ENCODE data around the gene KCNH6. TPM values are rescaled to one million over a fixed set of nuclear protein-coding genes. Genes with fewer than 3 reads are reported as not detected.

Gene KCNH6
- polyA plus RNA-seq, 1 of the 3 experiments (the other 2 are of a cell fraction) = 0.15 TPM

DNA sequence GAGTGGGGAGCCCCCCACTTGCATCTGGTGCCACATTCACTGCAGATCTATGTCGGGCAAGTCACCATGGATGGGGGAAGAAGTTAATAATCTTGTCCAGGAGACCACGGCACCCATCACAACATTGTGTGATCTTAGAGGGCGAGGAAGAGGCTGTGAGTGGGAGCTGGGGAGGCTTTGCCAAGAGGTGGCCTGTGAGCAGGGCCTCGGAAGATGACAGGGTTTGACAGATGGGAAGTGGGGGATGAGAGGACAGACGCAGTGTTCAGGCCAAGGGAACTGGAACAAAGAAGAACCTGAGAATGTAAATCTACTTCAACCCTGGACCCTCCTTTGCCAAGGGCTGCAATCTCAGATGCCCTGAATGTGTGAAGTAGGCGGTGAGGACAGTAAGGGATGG is 33.9 kb upstream of the KCNH6 start (continued):
- TF ChIP-seq, protein P1, sequence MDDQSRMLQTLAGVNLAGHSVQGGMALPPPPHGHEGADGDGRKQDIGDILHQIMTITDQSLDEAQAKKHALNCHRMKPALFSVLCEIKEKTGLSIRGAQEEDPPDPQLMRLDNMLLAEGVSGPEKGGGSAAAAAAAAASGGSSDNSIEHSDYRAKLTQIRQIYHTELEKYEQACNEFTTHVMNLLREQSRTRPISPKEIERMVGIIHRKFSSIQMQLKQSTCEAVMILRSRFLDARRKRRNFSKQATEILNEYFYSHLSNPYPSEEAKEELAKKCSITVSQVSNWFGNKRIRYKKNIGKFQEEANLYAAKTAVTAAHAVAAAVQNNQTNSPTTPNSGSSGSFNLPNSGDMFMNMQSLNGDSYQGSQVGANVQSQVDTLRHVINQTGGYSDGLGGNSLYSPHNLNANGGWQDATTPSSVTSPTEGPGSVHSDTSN (IDR thresholded peaks at IDR 0.05) = no peak
- TF ChIP-seq, protein P2, sequence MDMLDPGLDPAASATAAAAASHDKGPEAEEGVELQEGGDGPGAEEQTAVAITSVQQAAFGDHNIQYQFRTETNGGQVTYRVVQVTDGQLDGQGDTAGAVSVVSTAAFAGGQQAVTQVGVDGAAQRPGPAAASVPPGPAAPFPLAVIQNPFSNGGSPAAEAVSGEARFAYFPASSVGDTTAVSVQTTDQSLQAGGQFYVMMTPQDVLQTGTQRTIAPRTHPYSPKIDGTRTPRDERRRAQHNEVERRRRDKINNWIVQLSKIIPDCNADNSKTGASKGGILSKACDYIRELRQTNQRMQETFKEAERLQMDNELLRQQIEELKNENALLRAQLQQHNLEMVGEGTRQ (IDR thresholded peaks at IDR 0.05; ENCODE audit: borderline replicate concordance, low read depth, low read length) = no peak
- TF ChIP-seq EZH2phosphoT487 (IDR thresholded peaks at IDR 0.05; ENCODE audit: borderline replicate concordance, low read depth) = no peak
- no peak for TF ChIP-seq GABPA (IDR thresholded peaks at IDR 0.05; ENCODE audit: low read depth)
- TF ChIP-seq FOXJ3 (CRISPR knock-in tag; IDR thresholded peaks at IDR 0.05) = no peak

DNA sequence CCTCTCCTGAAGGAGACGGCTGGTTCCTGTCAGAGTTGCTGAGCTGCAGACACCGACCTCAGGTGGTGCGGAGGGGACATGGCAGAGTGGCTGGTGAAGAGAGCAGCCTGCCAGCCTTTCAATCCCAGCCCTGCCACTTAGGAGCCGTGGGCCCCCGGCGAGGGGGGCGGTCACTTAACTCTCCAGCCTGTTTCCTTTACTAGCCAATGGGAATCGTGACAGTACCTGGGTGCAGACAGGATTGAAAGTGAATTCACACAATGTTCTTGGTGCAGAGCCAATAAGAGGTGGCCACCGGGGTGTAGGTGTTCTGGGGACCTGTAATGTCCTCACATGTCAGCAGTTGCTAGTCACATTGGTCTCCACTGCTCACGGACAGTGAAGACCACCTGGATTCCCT is 32.8 kb upstream of the KCNH6 start:
- Histone ChIP-seq H4K20me1 (ENCODE audit: insufficient read depth) (no peaks in the 10 kb centered on the region), H3K27me3 (ENCODE audit: insufficient read depth) (no peaks in the 10 kb centered on the region), H2AFZ (ENCODE audit: low read depth) (no peak overlapping the region), H3K4me2 (no peak overlapping the region), H3K4me3 (ENCODE audit: low read depth in 2 of 2, low read length in 1 of 2) (no peak overlapping the region), H3K9me2 (no peaks in the 10 kb centered on the region), H3K36me3 (replicated peaks in 1 of 2; ENCODE audit: control insufficient read depth in 1 of 2, insufficient read depth in 2 of 2, low read length in 1 of 2) (no peaks in the 10 kb centered on the region), H3F3A (replicated peaks; ENCODE audit: insufficient read depth) (no peaks in the 10 kb centered on the region), H3K27ac (ENCODE audit: low read depth in 2 of 2, low read length in 1 of 2) (no peak overlapping the region), H3K9me3 (no peaks in the 10 kb centered on the region), H3K9ac (no peak overlapping the region), H3K79me2 (ENCODE audit: insufficient read depth) (no peaks in the 10 kb centered on the region), H3K4me1 (ENCODE audit: control insufficient read depth in 1 of 2, insufficient read depth in 2 of 2, low read depth in 1 of 2, low read length in 1 of 2) (peaks cover 0 to 1% of the 10 kb centered on the region in 2 experiments; a peak in 1 of 4 replicates)
- no peak for DNase-seq
- ChIA-PET CTCF (interaction anchor here (1.2 to 2.1 kb wide), 4 partner anchors 23 to 121 kb away, joined by 3 to 13 read pairs (median 3); no protein-coding TSS in a partner anchor), POLR2A (interaction anchor here (0.6 kb wide), 1 partner anchor 9 kb away, joined by 3 read pairs; no protein-coding TSS in a partner anchor)
- TF ChIP-seq GATA2 (CRISPR knock-in tag; IDR thresholded peaks at IDR 0.05) (no peak), TCF12 (IDR thresholded peaks at IDR 0.05) (no peak), MXI1 (IDR thresholded peaks at IDR 0.05; ENCODE audit: low read depth, low read length) (no peak), TAF1 (IDR thresholded peaks at IDR 0.05; ENCODE audit: borderline replicate concordance, low read depth, low read length) (no peak), ELF1 (IDR thresholded peaks at IDR 0.05) (no peak), FOXJ3 (CRISPR knock-in tag; IDR thresholded peaks at IDR 0.05) (no peak), NFIC (IDR thresholded peaks at IDR 0.05; ENCODE audit: borderline replicate concordance) (no peak), CHD2 (IDR thresholded peaks at IDR 0.05; ENCODE audit: low read length, partially characterized antibody) (no peak), ZBTB33 (IDR thresholded peaks at IDR 0.05; ENCODE audit: borderline replicate concordance, low read depth) (no peak), JUND (IDR thresholded peaks at IDR 0.05) (no peak), FOXM1 (IDR thresholded peaks at IDR 0.05; ENCODE audit: low read depth) (no peak), USF1 (IDR thresholded peaks at IDR 0.05; ENCODE audit: borderline replicate concordance, low read depth) (no peak), RAD21 (IDR thresholded peaks at IDR 0.05; ENCODE audit: low read length) (no peak), MEF2A (IDR thresholded peaks at IDR 0.05; ENCODE audit: borderline replicate concordance, low read depth) (no peak), FOSL2 (IDR thresholded peaks at IDR 0.05; ENCODE audit: borderline replicate concordance, low read depth) (no peak)
- TF ChIP-seq, protein P3, sequence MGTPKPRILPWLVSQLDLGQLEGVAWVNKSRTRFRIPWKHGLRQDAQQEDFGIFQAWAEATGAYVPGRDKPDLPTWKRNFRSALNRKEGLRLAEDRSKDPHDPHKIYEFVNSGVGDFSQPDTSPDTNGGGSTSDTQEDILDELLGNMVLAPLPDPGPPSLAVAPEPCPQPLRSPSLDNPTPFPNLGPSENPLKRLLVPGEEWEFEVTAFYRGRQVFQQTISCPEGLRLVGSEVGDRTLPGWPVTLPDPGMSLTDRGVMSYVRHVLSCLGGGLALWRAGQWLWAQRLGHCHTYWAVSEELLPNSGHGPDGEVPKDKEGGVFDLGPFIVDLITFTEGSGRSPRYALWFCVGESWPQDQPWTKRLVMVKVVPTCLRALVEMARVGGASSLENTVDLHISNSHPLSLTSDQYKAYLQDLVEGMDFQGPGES (IDR thresholded peaks at IDR 0.05; ENCODE audit: low read depth, low read length) = no peak
- TF ChIP-seq, protein P1 (IDR thresholded peaks at IDR 0.05) = no peak
- WGBS (ENCODE audit: low lambda C conversion rate) = 77% methylated on average over 10 of the region's 10 CpGs

Data from SK-N-SH (cell line).